ENCODE measurements around the gene MUC20.

DNA sequence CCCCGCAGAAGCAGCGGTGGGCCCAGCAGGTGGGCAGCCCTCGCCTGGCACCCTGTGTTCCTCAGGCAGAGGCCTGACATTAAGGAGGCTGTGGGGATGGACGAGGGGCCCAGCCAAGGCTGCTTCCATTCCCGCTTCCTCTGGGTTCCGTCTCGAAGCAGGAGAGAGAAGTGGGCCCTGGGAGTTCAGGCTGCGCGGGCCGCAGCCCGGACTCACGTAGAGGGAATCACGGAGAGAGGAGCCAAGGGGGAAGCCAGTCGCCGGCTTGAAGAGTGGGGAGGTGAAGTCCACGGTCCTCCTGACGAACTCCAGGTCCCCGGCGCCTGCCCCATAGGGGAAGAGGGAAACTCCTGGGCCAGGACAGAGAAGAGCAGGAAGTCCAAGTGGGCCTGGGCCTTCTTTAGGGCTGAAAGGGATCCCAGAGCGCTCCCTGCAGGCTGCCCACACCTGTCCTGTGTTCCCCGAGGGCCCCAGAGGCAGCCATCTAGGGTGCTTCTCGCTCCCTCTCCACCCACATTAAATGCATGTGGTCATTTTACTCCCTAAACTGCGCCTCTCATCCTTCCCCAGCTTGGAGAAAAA is 53.3 kb downstream of the MUC20 start:
- no peak for TF ChIP-seq CTCF (IDR thresholded peaks at IDR 0.05; ENCODE audit: insufficient read depth, low read depth, low read length)
- TF ChIP-seq EZH2 (IDR thresholded peaks at IDR 0.05; ENCODE audit: insufficient read depth, low read length): no peak
